Neural cell (in vitro differentiated cells): ENCODE data around the gene LPP.

Experiments
- MXI1 ChIP-seq: fragments of 450-650 bp; conservative IDR thresholded peaks from 2 replicates; pipeline ENCODE4 v1.6.1; 2014; ENCODE audit warnings: antibody characterized with exemption, mild to moderate bottlenecking; ENCODE audit not compliant: poor library complexity, severe bottlenecking
- TF ChIP-seq, protein P1 (sequence below): fragments of 450-650 bp; IDR thresholded peaks from 2 replicates; pipeline ENCODE4 v1.5.1; 2014; ENCODE audit warnings: antibody characterized with exemption, mild to moderate bottlenecking, moderate library complexity; ENCODE audit not compliant: poor library complexity, severe bottlenecking

DNA sequence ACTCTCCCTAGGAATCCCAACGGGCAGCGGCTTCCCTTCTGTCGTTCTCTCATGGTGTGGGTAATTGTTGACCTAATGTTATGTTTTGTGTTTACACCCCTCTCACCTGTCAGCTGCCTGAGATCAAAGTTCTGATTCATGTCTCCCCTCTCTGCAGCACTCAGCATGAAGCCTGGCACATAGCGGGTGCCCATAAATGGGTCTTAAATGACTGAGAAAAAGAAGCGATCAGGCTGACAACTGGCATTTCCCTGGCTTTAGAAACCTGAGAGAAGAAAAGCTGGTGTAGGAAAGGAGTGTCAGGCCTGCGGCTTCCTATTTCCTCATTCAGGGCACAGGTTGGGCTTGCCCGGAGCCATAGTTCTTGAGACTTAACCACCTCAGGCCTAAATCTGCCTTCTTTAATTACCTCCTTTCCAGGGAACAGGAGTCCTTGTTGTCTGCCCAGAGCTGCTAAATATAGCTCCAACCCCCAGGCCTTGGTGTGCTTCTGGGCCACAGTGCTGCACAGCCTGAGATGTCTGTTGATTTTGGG is 31.8 kb downstream of the LPP start:
- TF ChIP-seq, protein P1, sequence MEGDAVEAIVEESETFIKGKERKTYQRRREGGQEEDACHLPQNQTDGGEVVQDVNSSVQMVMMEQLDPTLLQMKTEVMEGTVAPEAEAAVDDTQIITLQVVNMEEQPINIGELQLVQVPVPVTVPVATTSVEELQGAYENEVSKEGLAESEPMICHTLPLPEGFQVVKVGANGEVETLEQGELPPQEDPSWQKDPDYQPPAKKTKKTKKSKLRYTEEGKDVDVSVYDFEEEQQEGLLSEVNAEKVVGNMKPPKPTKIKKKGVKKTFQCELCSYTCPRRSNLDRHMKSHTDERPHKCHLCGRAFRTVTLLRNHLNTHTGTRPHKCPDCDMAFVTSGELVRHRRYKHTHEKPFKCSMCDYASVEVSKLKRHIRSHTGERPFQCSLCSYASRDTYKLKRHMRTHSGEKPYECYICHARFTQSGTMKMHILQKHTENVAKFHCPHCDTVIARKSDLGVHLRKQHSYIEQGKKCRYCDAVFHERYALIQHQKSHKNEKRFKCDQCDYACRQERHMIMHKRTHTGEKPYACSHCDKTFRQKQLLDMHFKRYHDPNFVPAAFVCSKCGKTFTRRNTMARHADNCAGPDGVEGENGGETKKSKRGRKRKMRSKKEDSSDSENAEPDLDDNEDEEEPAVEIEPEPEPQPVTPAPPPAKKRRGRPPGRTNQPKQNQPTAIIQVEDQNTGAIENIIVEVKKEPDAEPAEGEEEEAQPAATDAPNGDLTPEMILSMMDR = no peak
- no peak for TF ChIP-seq MXI1
